GM19025 (cell line): Measurements from ENCODE around the gene ZEB2.

Experiments used
- ATAC-seq: cut with Tn5 transposase; IDR thresholded peaks from one replicate; pipeline ENCODE4 v1.9.1; 2021; ENCODE audit warnings: mild to moderate bottlenecking, low read depth, moderate library complexity; ENCODE audit not compliant: unreplicated experiment

Gene ZEB2

GRCh38 chr2:144514616-144515091 is 5.3 kb downstream of the ZEB2 start:
- ATAC-seq: no peak

GRCh38 chr2:144513388-144514101 is 6.4 kb downstream of the ZEB2 start:
- ATAC-seq: no peak

GRCh38 chr2:144512891-144513351 is 7.0 kb downstream of the ZEB2 start:
- ATAC-seq: no peak

- ATAC-seq: no peak
Measured at GRCh38 chr2:144512470-144512869, 7.4 kb downstream of the ZEB2 start.

- ATAC-seq: no peak
Measured at GRCh38 chr2:144511937-144512336, 8.0 kb downstream of the ZEB2 start.

- ATAC-seq: no peak
Measured at GRCh38 chr2:144511226-144511810, 8.6 kb downstream of the ZEB2 start.

GRCh38 chr2:144510294-144510991 is 9.5 kb downstream of the ZEB2 start:
- peak; percentile 76 for ATAC-seq

GRCh38 chr2:144509879-144510221 is 10.1 kb downstream of the ZEB2 start:
- ATAC-seq: no peak

GRCh38 chr2:144509001-144509878 is 10.7 kb downstream of the ZEB2 start:
- ATAC-seq: no peak

GRCh38 chr2:144508172-144508851 is 11.6 kb downstream of the ZEB2 start:
- no peak for ATAC-seq

- ATAC-seq: no peak
Measured at GRCh38 chr2:144507441-144508171, 12.3 kb downstream of the ZEB2 start.

GRCh38 chr2:144505245-144505831 is 14.6 kb downstream of the ZEB2 start:
- ATAC-seq: no peak

GRCh38 chr2:144504218-144504641 is 15.7 kb downstream of the ZEB2 start:
- no peak for ATAC-seq

GRCh38 chr2:144503242-144503641 is 16.7 kb downstream of the ZEB2 start:
- no peak for ATAC-seq

GRCh38 chr2:144502369-144502768 is 17.6 kb downstream of the ZEB2 start:
- ATAC-seq: no peak

- no peak for ATAC-seq
Measured at GRCh38 chr2:144501627-144502026, 18.3 kb downstream of the ZEB2 start.

- no peak for ATAC-seq
Measured at GRCh38 chr2:144501118-144501517, 18.8 kb downstream of the ZEB2 start.

- ATAC-seq: no peak
Measured at GRCh38 chr2:144500563-144500962, 19.4 kb downstream of the ZEB2 start.

- ATAC-seq: no peak
Measured at GRCh38 chr2:144498277-144498676, 21.6 kb downstream of the ZEB2 start.
